Psoas muscle (tissue), 8 donors: ENCODE measurements around the gene MTSS2. TPM values are rescaled to one million over a fixed set of nuclear protein-coding genes. Genes with fewer than 3 reads are reported as not detected.

Experiments
- ATAC-seq, 4 donors: fragments of 200-7000 bp; cut with Tn5 transposase; one replicate each; pipeline ENCODE4 v1.9.1; 2020; ENCODE audit warnings: moderate library complexity in 3 of 4, mild to moderate bottlenecking in 2 of 4
- DNase-seq, 2 donors: peaks; one replicate each; pipeline ENCODE4 v3.0.0-alpha.2; 2020
- H3K27ac ChIP-seq: fragments of 200-600 bp; one replicate; pipeline ENCODE4 v1.8.0; 2022
- H3K27me3 ChIP-seq, 3 donors: fragments of 200-600 bp in 1 of 3; one replicate each; pipeline versions ENCODE4 v1.6.1 to v1.8.0; 2013 to 2022; ENCODE audit warnings: low read length in 2 of 3, mild to moderate bottlenecking in 2 of 3, moderate library complexity in 1 of 3; ENCODE audit not compliant: insufficient read depth in 3 of 3
- H3K36me3 ChIP-seq, 2 donors: fragments of 200-600 bp in 1 of 2; one replicate each; pipeline versions ENCODE4 v1.6.1 to v1.8.0; 2013 to 2022; ENCODE audit warnings: low read depth in 1 of 2, mild to moderate bottlenecking in 1 of 2, moderate library complexity in 1 of 2; ENCODE audit not compliant: insufficient read depth in 1 of 2
- H3K4me1 ChIP-seq: fragments of 200-600 bp; one replicate; pipeline ENCODE4 v1.8.0; 2022
- H3K4me3 ChIP-seq: fragments of 200-600 bp; one replicate; pipeline ENCODE4 v1.8.0; 2022; ENCODE audit warnings: mild to moderate bottlenecking
- H3K9me3 ChIP-seq: fragments of 200-600 bp; one replicate; pipeline ENCODE4 v1.8.0; 2022
- CTCF ChIP-seq: fragments of 200-600 bp; IDR thresholded peaks from one replicate; pipeline ENCODE4 v1.8.0; 2022; ENCODE audit warnings: antibody characterized with exemption
- WGBS, 3 donors: extraction: QIAGEN DNeasy Blood & Tissue Kit; methylation state at CpG; one replicate each; pipeline versions ENCODE4 v1.1.6 to v1.1.7; 2013; 5-methylcytosine and 5-hydroxymethylcytosine counted together
- intact Hi-C, 2 donors: fragments of 100-400 bp; cut with DNase I; formaldehyde crosslinking; loops; one replicate each; pipeline versions ENCODE4 v1.11.0 to v1.14.2; 2022
- polyA plus RNA-seq, 3 donors: library from polyadenylated mRNA; stranded (reverse); fragments of 200-250 nt; gene quantifications; one replicate each; pipeline ENCODE4 v1.2.3, GENCODE V29; 2013
- total RNA-seq, 4 donors: library from RNA; stranded (reverse); fragmentation: NEBNext Ultra II Directional in 2 of 4; extraction: Animal tissue kit (Norgen Biotek cat#: 25700) in 2 of 4; gene quantifications; one replicate each; pipeline versions ENCODE4 v1.2.1 to v1.2.4, GENCODE V29; 2021 to 2023
- donor health status: healthy with polysubstance abuse.
- donor health status: DM: no; HTN: no; CAD: no; lungs with moderate emphysema.
- donor health status: Bipolar disorder and iron deficiency.
- donor health status: healthy.
- donor health status: DM: yes; HTN: yes; CAD: no.
- donor health status: DM: no; HTN: no; CAD: no.
- donor health status: DM: no; HTN: no; CAD: no.
- donor health status: DM: yes; HTN: yes; CAD: no.

Gene MTSS2
- total and polyA plus RNA-seq, 7 donors = 50.0 to 166 (median 107) TPM

GRCh38 chr16:70715055-70715858 lies 29.4 kb upstream of the MTSS2 start:
- H3K4me3 ChIP-seq = peak overlapping the region; percentile 43

GRCh38 chr16:70714581-70715054 lies 28.8 kb upstream of the MTSS2 start:
- H3K4me1 ChIP-seq = peaks cover 36% of the 10 kb centered on the region
- H3K9me3 ChIP-seq = no peaks in the 10 kb centered on the region
- peak overlapping the region; percentile 43 for H3K4me3 ChIP-seq
- ATAC-seq (peak; percentile 3 to 57 (median 30)), DNase-seq (no peak)
- TF ChIP-seq CTCF = no peak
- 25 to 52% (median 29%) methylated on average over 10 of the region's 10 CpGs for WGBS, 3 donors
- H3K27ac ChIP-seq = peak overlapping the region; percentile 99
- no peaks in the 10 kb centered on the region for H3K36me3 ChIP-seq
- no peaks in the 10 kb centered on the region for H3K27me3 ChIP-seq
- intact Hi-C loops = loop anchor here (1.0 to 2.0 kb wide), 2 partner anchors 24 kb away; no protein-coding TSS in a partner anchor

More at GRCh38 chr16:70715055-70715858, 29.4 kb upstream of the MTSS2 start:
- Histone ChIP-seq H3K27ac (peak overlapping the region; percentile 99), H3K27me3 (no peaks in the 10 kb centered on the region), H3K9me3 (no peaks in the 10 kb centered on the region), H3K4me1 (peaks cover 36% of the 10 kb centered on the region), H3K36me3 (peaks cover 0 to 4% of the 10 kb centered on the region in 2 donors)
- intact Hi-C loops = loop anchor here (1.0 to 2.0 kb wide), 2 partner anchors 23 to 24 kb away; no protein-coding TSS in a partner anchor
- DNase-seq (peak; percentile 97 to 99), ATAC-seq (peak; percentile 87 to 93 (median 89))
- TF ChIP-seq CTCF = no peak
- 23 to 32% (median 24%) methylated on average over 22 to 23 of the region's 23 CpGs for WGBS, 3 donors

- ATAC-seq (no peak), DNase-seq (no peak)
- no peaks in the 10 kb centered on the region for H3K27me3 ChIP-seq
- WGBS, 3 donors = 66 to 90% (median 71%) methylated on average over 10 of the region's 10 CpGs
- no peaks in the 10 kb centered on the region for H3K9me3 ChIP-seq
- peak overlapping the region; percentile 99 for H3K27ac ChIP-seq
- H3K4me3 ChIP-seq = no peak overlapping the region
- H3K36me3 ChIP-seq = no peaks in the 10 kb centered on the region
- H3K4me1 ChIP-seq = peaks cover 37% of the 10 kb centered on the region
- intact Hi-C loops = loop anchor here in 1 of 2 donors (2.0 kb wide), 1 partner anchor 25 kb away; no protein-coding TSS in a partner anchor
- no peak for TF ChIP-seq CTCF
These were observed 28.0 kb upstream of the MTSS2 start for GRCh38 chr16:70713824-70714223.

- intact Hi-C loops = no loop called here
- DNase-seq (no peak), ATAC-seq (no peak)
- no peaks in the 10 kb centered on the region for H3K36me3 ChIP-seq
- peaks cover 39% of the 10 kb centered on the region for H3K4me1 ChIP-seq
- no peaks in the 10 kb centered on the region for H3K9me3 ChIP-seq
- H3K27ac ChIP-seq = no peak overlapping the region
- WGBS, 3 donors = 80 to 93% (median 81%) methylated on average over 5 of the region's 5 CpGs
- H3K27me3 ChIP-seq = no peaks in the 10 kb centered on the region
- no peak overlapping the region for H3K4me3 ChIP-seq
- TF ChIP-seq CTCF = no peak
These were observed 27.5 kb upstream of the MTSS2 start for GRCh38 chr16:70713342-70713741.
